HepG2 (cell line): ENCODE measurements around the gene SUSD3. TPM values are rescaled to one million over a fixed set of nuclear protein-coding genes. Genes with fewer than 3 reads are reported as not detected.
A peak's percentile ranks its signal among the peaks of the same experiment; 100 is the strongest.

ENCODE experiments used
- CERS6 ChIP-seq: sonication (generic); formaldehyde crosslinking; IDR thresholded peaks from 2 replicates; pipeline ENCODE4 v1.5.0; 2020; ENCODE audit warnings: missing genetic modification reagents
- CSRNP1 ChIP-seq: sonication (generic); formaldehyde crosslinking; IDR thresholded peaks from 2 replicates; pipeline ENCODE4 v1.8.1; 2023; ENCODE audit warnings: mild to moderate bottlenecking, missing genetic modification reagents
- FIP1L1 ChIP-seq: fragments of 200-400 bp; formaldehyde crosslinking; IDR thresholded peaks from 2 replicates; pipeline ENCODE4 v1.6.1; 2018; ENCODE audit warnings: low read depth, mild to moderate bottlenecking, low read length, moderate library complexity, borderline replicate concordance; ENCODE audit not compliant: insufficient read depth
- FOSL1 ChIP-seq: sonication (generic); formaldehyde crosslinking; IDR thresholded peaks from 2 replicates; pipeline ENCODE4 v1.9.0; 2021; ENCODE audit warnings: missing genetic modification reagents, borderline replicate concordance
- HES4 ChIP-seq: sonication (generic); formaldehyde crosslinking; IDR thresholded peaks from 2 replicates; pipeline ENCODE4 v1.9.0; 2021; ENCODE audit warnings: mild to moderate bottlenecking, missing genetic modification reagents, borderline replicate concordance
- MAZ ChIP-seq, 2 experiments: sonication (generic) in 1 of 2; formaldehyde crosslinking in 1 of 2; IDR thresholded peaks; 2 replicates each; pipeline versions ENCODE4 v1.5.0 to v1.6.1; 2012 to 2020; ENCODE audit warnings: low read depth in 2 of 2, mild to moderate bottlenecking in 2 of 2, borderline replicate concordance in 1 of 2, improper control_type of control experiment in 1 of 2, low read length in 1 of 2, missing genetic modification reagents in 1 of 2, moderate library complexity in 1 of 2
- MXI1 ChIP-seq: IDR thresholded peaks from 3 replicates; pipeline ENCODE4 v1.6.1; 2012; ENCODE audit warnings: low read depth, low read length, inconsistent platforms, borderline replicate concordance
- PHF5A ChIP-seq: IDR thresholded peaks from one replicate; pipeline ENCODE4 v1.6.1; 2018; ENCODE audit warnings: low read depth, missing genetic modification reagents; ENCODE audit not compliant: unreplicated experiment
- RAD21 ChIP-seq: fragments of 450-650 bp; formaldehyde crosslinking; IDR thresholded peaks from 2 replicates; pipeline ENCODE4 v1.5.0; 2020; ENCODE audit warnings: mild to moderate bottlenecking
- SP5 ChIP-seq: IDR thresholded peaks from 2 replicates; pipeline ENCODE4 v1.6.1; 2016; ENCODE audit warnings: low read depth, borderline replicate concordance
- TAF1 ChIP-seq: sonication (generic); formaldehyde crosslinking; IDR thresholded peaks from 2 replicates; pipeline ENCODE4 v1.4.0; 2020; ENCODE audit warnings: missing genetic modification reagents
- TFDP2 ChIP-seq: sonication (generic); formaldehyde crosslinking; IDR thresholded peaks from 2 replicates; pipeline ENCODE4 v1.4.0; 2020; ENCODE audit warnings: missing genetic modification reagents
- THAP11 ChIP-seq: IDR thresholded peaks from 2 replicates; pipeline ENCODE4 v1.6.1; 2016; ENCODE audit warnings: missing biosample characterization, missing genetic modification reagents
- ZC3H13 ChIP-seq: sonication (generic); formaldehyde crosslinking; IDR thresholded peaks from 2 replicates; pipeline ENCODE4 v1.8.1; 2023; ENCODE audit warnings: mild to moderate bottlenecking, missing genetic modification reagents, moderate library complexity
- ZNF33A ChIP-seq: sonication (generic); formaldehyde crosslinking; IDR thresholded peaks from 2 replicates; pipeline ENCODE4 v1.5.1; 2020; ENCODE audit warnings: missing genetic modification reagents, mild to moderate bottlenecking, moderate library complexity, borderline replicate concordance
- ZNF441 ChIP-seq: sonication (generic); formaldehyde crosslinking; IDR thresholded peaks from 2 replicates; pipeline ENCODE4 v1.7.0; 2021; ENCODE audit warnings: missing genetic modification reagents, borderline replicate concordance
- ZNF503 ChIP-seq: sonication (generic); formaldehyde crosslinking; IDR thresholded peaks from 2 replicates; pipeline ENCODE4 v1.4.0; 2020; ENCODE audit warnings: missing genetic modification reagents
- ZNF513 ChIP-seq: sonication (generic); formaldehyde crosslinking; conservative IDR thresholded peaks from 2 replicates; pipeline ENCODE4 v1.5.0; 2020; ENCODE audit warnings: missing genetic modification reagents
- polyA plus RNA-seq, 8 experiments: library from polyadenylated mRNA; depleted of rRNA in 3 of 8; stranded (reverse) in 7 of 8; unstranded in 1 of 8; fragments of >200 nt; fragmentation: Illumina TruSeq in 4 of 8; extraction: Trizol in 4 of 8; gene quantifications; 2 replicates each; pipeline versions ENCODE4 v1.2.1 to v1.2.3, GENCODE V29; 2011 to 2016; ENCODE audit warnings: low read depth in 4 of 8, missing spikeins in 1 of 8, mixed read lengths in 1 of 8; ENCODE audit not compliant: insufficient read depth in 1 of 8
- total RNA-seq, 5 experiments: library from RNA; depleted of rRNA; stranded (reverse); fragments of >200 nt; fragmentation: Illumina TruSeq; extraction: Trizol; gene quantifications; 2 replicates each; pipeline ENCODE4 v1.2.3, GENCODE V29; 2016; ENCODE audit warnings: low read depth in 1 of 5

The SUSD3 gene
- total and polyA plus RNA-seq, 2 of the 13 experiments (the other 11 are each of a cell fraction or from before 2014, with no cell fraction given): 7.0 to 9.1 TPM

- TF ChIP-seq FIP1L1: no peak
- TF ChIP-seq ZNF33A (CRISPR knock-in tag): no peak
- peak; percentile 65 for TF ChIP-seq TFDP2 (CRISPR knock-in tag)
- TF ChIP-seq RAD21 (CRISPR knock-in tag): 0 out of 2 replicates have a peak, but pooled peaks have one; percentile 11
- no peak for TF ChIP-seq HES4 (CRISPR knock-in tag)
- TF ChIP-seq ZC3H13 (CRISPR knock-in tag): 0 out of 2 replicates have a peak, but pooled peaks have one; percentile 57
- no peak for TF ChIP-seq SP5 (CRISPR knock-in tag)
- TF ChIP-seq FOSL1 (CRISPR knock-in tag): no peak
- TF ChIP-seq MAZ (IDR thresholded peaks at IDR 0.05; ENCODE audit: borderline replicate concordance, low read depth, low read length): peak; percentile 77
- TF ChIP-seq MAZ (CRISPR knock-in tag; IDR thresholded peaks at IDR 0.05; ENCODE audit: low read depth): 0 out of 2 replicates have a peak, but pooled peaks have one; percentile 54
- peak; percentile 91 for TF ChIP-seq ZNF441
- TF ChIP-seq THAP11 (CRISPR knock-in tag): peak; percentile 14; the same call in 1 of the 2 replicates
- TF ChIP-seq PHF5A (CRISPR knock-in tag): no peak
- no peak for TF ChIP-seq CERS6 (CRISPR knock-in tag)
- 0 out of 2 replicates have a peak, but pooled peaks have one; percentile 38 for TF ChIP-seq ZNF503 (CRISPR knock-in tag)
- 0 out of 2 replicates have a peak, but pooled peaks have one; percentile 30 for TF ChIP-seq ZNF513 (CRISPR knock-in tag)
- peak; percentile 41 for TF ChIP-seq TAF1 (CRISPR knock-in tag)
- TF ChIP-seq MXI1: peak; percentile 32; the same call in 1 of the 3 replicates
- peak; percentile 53; the same call in 1 of the 2 replicates for TF ChIP-seq CSRNP1 (CRISPR knock-in tag)
These were observed 37.0 kb downstream of the SUSD3 start (continued) for GRCh38 chr9:93095205-93096130.
